Dendritic cell treated with granulocyte-macrophage colony-stimulating factor and Interleukin-4, amounts not matched to agents 40 ng/mL and 50 ng/mL, for 4 days (primary cell): ENCODE data around the gene OR51F2.
"Not testable (repeated sequence)": the region's sequence is repeated elsewhere in the genome, so short reads cannot be mapped to it uniquely, and the experiment has no call there.

ENCODE experiments used
- H3K27ac Mint-ChIP-seq: one replicate; pipeline ENCODE4 v1.8.0; 2022; ENCODE audit warnings: mild to moderate bottlenecking, mixed read lengths
- H3K27me3 Mint-ChIP-seq: one replicate; pipeline ENCODE4 v1.8.0; 2022; ENCODE audit warnings: mild to moderate bottlenecking, mixed read lengths
- H3K36me3 Mint-ChIP-seq: one replicate; pipeline ENCODE4 v1.8.0; 2022; ENCODE audit warnings: low read depth, mixed read lengths
- H3K4me1 Mint-ChIP-seq: one replicate; pipeline ENCODE4 v1.8.0; 2022; ENCODE audit warnings: low read depth, mixed read lengths
- H3K4me3 Mint-ChIP-seq: one replicate; pipeline ENCODE4 v1.8.0; 2022; ENCODE audit warnings: mild to moderate bottlenecking, moderate library complexity, mixed read lengths
- H3K9me3 Mint-ChIP-seq: one replicate; pipeline ENCODE4 v1.8.0; 2022; ENCODE audit warnings: mixed read lengths
- intact Hi-C: fragments of 100-400 bp; cut with micrococcal nuclease; formaldehyde crosslinking; loops from one replicate; pipeline ENCODE4 v1.15.0; 2022

Gene OR51F2

DNA sequence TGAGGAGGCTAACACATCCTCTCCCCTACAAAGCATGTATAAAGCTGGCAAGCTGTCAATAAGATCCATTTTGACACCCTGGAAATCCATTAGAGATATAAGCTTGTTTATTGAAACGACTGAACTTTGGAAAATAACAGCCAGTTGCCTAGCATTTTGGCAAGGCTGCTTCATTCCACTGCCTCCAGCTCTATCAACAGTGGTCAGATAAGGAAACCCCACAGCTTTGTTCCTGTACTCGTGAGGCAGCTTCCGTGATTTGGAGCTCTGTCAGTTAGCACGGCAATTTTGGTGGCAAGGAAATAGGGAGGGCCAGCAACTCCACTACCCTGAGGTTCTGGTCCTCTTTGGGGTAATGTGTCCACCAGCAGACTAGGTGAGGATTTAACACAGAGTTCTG lies 29.9 kb downstream of the OR51F2 start:
- H3K36me3 Mint-ChIP-seq, result no peaks in the 10 kb centered on the region
- no peaks in the 10 kb centered on the region for H3K9me3 Mint-ChIP-seq
- H3K4me3 Mint-ChIP-seq, result no peak overlapping the region
- no peaks in the 10 kb centered on the region for H3K27me3 Mint-ChIP-seq
- intact Hi-C loops, result no loop called here
- H3K27ac Mint-ChIP-seq, result no peak overlapping the region
- no peaks in the 10 kb centered on the region for H3K4me1 Mint-ChIP-seq

DNA sequence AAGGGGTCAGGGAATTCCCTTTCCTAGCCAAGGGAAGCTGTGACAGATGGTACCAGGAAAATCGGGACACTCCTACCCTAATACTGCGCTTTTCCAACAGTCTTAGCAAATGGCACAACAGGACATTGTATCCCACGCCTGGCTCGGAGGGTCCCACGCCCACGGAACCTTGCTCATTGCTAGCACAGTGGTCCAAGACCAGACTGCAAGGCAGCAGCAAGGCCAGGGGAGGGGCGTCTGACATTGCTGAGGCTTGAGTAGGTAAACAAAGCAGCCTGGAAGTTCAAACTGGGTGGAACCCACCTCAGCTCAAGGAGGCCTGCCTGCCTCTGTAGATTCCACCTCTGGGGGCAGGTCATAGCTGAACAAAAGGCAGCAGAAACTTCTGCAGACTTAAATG lies 33.2 kb downstream of the OR51F2 start:
- H3K27ac Mint-ChIP-seq, intact Hi-C loops, H3K4me1 Mint-ChIP-seq, H3K9me3 Mint-ChIP-seq, H3K27me3 Mint-ChIP-seq, H3K36me3 Mint-ChIP-seq, H3K4me3 Mint-ChIP-seq: not testable (repeated sequence)

DNA sequence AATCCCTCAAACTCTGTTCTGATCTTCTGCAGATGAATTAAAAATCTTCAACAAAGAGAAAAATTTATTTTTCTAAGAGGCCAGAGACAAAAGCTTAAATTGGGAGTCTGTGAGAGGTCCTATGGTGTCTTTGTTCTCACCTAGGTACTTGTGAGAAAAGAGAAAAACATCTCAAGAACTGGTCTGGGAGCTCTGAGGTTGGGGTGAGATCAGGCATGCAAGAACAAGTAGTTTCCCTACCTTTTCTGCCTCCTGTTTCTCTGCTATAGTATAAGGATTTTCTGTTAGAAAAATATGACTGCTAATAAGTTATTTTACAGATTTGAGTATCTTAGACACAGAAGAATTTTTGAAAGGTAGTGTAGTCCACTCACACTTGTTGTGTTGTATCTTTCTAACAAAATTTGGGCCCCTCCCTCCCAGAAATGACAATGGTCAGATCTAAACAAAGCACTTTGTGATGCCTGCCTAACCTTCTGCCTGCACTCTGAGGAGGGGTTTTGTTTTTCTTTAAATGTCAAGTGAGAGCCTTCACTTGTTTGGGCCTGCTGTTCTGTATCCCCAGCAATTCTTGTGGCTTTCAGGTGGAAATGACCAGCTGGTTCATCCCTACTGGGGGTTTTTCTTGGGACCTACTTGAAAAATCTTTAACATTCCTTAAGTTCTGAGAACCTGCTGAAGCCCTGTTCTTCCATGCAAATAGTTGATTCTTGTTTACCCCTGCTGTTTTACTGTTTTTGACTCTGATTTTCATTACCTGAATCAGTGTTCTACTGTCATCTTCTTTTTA lies 41.5 kb downstream of the OR51F2 start:
- H3K36me3 Mint-ChIP-seq, result no peaks in the 10 kb centered on the region
- no peaks in the 10 kb centered on the region for H3K27me3 Mint-ChIP-seq
- H3K9me3 Mint-ChIP-seq, result no peaks in the 10 kb centered on the region
- no peak overlapping the region for H3K4me3 Mint-ChIP-seq
- H3K4me1 Mint-ChIP-seq, result no peaks in the 10 kb centered on the region
- intact Hi-C loops, result no loop called here
- no peak overlapping the region for H3K27ac Mint-ChIP-seq

DNA sequence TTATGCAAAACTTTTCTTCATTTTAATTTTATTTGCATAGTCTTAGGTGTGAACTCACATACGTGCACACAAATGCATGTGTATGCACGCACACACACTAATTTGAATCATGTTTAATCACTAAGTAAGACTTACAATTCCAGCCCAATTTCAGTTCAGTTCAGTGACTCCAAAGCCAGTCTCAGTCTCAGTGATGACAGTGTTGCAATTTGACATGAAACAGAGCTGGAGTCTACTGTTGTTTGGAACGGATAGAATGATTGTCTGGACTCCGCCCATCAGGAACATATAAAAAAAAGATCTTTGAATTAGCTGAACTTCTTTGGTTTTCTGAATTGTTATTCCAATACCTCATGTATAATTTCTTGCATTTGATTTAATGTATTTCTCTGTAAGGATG lies 42.8 kb downstream of the OR51F2 start:
- intact Hi-C loops, result no loop called here
- no peak overlapping the region for H3K4me3 Mint-ChIP-seq
- no peaks in the 10 kb centered on the region for H3K36me3 Mint-ChIP-seq
- no peaks in the 10 kb centered on the region for H3K4me1 Mint-ChIP-seq
- no peak overlapping the region for H3K27ac Mint-ChIP-seq
- H3K27me3 Mint-ChIP-seq, result no peaks in the 10 kb centered on the region
- H3K9me3 Mint-ChIP-seq, result no peaks in the 10 kb centered on the region

DNA sequence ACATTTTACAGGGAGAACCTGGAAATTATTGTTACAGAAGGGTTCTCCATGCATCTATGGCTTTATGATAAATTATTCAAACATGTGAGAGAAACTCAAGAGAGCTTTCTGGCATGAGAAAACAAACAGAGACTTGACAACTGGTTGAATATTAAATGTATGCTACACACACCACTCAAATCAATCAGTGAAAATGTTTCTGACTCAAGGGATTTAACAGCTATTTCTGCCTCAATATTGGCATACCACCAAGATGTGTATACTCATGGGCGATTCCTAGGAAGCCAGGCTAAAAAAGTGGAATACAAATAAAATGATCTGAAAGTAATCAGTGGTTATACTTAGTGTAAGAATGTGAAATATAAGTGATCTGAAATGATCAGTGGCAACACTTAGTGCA lies 44.7 kb downstream of the OR51F2 start:
- Mint-ChIP-seq H3K4me3 (no peak overlapping the region), H3K27me3 (no peaks in the 10 kb centered on the region), H3K36me3 (no peaks in the 10 kb centered on the region), H3K4me1 (no peaks in the 10 kb centered on the region), H3K27ac (no peak overlapping the region), H3K9me3 (no peaks in the 10 kb centered on the region)
- intact Hi-C loops, result no loop called here
